Measurements from ENCODE around the gene GPSM3.

GRCh38 chr6:32146287-32146686 lies 46.2 kb downstream of the GPSM3 start:
- TF ChIP-seq CTCF (IDR thresholded peaks at IDR 0.05; ENCODE audit: insufficient read depth, low read length, poor library complexity, severe bottlenecking) (no peak), EZH2phosphoT487 (conservative IDR thresholded peaks at IDR 0.05; ENCODE audit: low read length) (no peak)
